Renal cortical epithelial cell (primary cell): ENCODE data around the gene TBATA. TPM values are rescaled to one million over a fixed set of nuclear protein-coding genes. Genes with fewer than 3 reads are reported as not detected.
"Not testable (repeated sequence)": the region's sequence is repeated elsewhere in the genome, so short reads cannot be mapped to it uniquely, and the experiment has no call there.

Source experiments
- DNase-seq: peaks from one replicate; pipeline ENCODE4 v3.0.0-alpha.2; 2011; ENCODE audit warnings: low read depth
- total RNA-seq: library from RNA; depleted of rRNA; stranded (reverse); fragments of >200 nt; gene quantifications from 2 replicates; pipeline ENCODE4 v1.2.3, GENCODE V29; 2014

The TBATA gene
- total RNA-seq, 1 donor from 2014 or later, result not detected

DNA sequence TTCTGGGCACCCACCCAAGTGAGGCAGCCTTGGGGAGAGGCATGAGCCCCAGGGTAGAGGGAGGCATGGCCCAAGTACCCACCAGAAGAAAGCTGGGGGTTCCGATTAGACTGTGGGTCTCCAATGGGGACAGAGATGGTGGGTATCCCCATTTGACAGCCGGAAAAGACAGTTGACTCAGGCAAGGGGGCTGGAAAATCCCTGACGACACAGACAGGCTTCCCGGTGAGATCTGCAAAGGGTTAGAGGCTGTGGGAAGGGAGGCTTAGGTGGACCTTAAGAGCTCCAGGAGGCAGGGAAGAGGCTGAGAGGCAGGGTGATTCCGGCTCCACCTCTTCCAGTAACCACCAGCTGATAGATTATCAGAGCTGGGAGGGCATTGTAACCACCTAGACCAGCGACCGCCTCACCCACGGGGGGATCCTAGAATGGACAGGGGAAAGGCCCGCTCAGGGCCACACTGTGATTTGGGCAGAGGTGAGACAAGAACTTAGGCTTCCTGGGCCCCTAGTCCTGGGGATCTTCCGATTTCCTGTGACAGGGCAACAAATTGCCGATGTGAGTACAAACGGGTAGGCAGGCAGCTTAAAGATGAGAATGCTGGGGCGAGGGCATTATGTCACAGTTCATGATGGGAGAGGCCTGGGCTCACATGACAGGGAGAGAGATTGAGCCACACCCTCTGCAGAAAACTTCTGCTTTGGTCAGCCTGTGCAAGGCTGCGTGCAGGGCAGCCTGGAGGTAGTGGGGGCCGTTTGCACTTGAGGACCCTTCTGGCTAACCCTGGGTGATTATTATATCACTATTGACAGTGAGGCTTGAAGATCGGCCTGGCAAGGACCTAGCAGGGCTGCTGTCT, 5.4 kb downstream of the TBATA start:
- no peak for DNase-seq

- no peak for DNase-seq
These were observed 6.1 kb downstream of the TBATA start for GRCh38 chr10:70779088-70779487.

- no peak for DNase-seq
These were observed 6.8 kb downstream of the TBATA start for GRCh38 chr10:70778267-70778924.

GRCh38 chr10:70777063-70777875, 7.9 kb downstream of the TBATA start:
- no peak for DNase-seq

- no peak for DNase-seq
These were observed 8.6 kb downstream of the TBATA start for GRCh38 chr10:70776455-70777005.

GRCh38 chr10:70775679-70776454, 9.3 kb downstream of the TBATA start:
- no peak for DNase-seq

DNA sequence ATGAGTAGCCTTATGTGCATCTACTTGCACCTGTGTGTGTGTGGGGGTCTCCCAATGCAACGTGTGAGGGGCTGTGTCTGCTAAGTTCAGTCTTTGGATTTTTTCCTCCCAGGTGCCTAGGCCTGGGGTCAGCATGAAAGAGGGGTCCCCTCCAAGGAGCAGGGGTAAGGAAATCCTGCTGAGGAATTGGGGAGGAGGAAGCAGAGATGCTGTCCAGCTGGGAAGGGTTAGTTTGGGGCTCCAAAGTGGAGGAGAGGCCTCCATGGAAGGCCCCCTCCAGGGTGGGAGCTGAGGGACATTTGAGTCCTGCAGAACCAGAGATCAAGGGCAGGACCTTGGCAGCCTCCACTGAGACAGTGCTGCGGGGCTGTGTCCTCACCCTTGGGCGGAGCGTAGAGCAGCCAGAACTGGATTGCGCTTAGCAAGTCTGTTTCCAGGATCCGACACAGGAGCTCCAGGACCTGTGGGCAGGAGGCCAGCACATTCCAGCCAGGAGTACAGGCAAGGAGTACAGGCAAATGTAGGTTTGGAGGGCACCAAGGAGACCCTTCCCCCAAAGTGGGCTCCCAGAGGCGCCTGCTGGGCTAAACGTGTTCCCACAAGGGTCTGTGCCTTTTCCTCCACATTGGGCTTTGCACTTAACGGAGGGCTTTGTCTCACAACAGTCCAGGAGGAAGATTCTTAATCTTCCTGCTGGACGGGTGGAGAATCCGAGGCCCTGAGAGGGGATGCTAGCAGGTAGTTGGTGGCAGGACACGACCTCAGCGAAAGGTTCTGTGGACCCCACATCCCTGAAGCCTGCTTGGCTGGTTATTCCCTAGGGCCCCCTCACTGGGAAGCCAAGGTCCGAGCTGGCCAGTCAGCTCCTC, 10.1 kb downstream of the TBATA start:
- DNase-seq, result peak; percentile 56

- DNase-seq, result no peak
These were observed 11.0 kb downstream of the TBATA start for GRCh38 chr10:70773965-70774809.

DNA sequence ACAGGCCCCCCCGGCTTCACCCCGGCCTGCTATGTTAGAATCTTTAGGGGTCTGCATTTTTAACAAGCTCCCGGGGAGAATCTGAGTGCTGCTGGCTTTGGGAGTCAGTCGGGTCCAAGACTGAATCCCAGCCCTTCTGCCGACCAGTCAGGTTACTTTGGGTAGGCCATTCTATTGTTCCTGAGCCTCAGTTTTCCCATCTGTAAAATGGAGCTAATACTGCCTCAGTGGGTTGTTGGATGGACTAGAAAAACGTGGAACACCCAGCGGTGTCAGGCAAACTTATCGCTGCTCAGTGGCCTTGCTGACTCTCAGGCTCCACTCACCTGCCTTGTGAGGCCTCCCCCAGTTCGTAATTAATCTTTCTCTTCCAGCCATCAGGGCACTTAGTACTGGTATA, 11.7 kb downstream of the TBATA start:
- no peak for DNase-seq

DNA sequence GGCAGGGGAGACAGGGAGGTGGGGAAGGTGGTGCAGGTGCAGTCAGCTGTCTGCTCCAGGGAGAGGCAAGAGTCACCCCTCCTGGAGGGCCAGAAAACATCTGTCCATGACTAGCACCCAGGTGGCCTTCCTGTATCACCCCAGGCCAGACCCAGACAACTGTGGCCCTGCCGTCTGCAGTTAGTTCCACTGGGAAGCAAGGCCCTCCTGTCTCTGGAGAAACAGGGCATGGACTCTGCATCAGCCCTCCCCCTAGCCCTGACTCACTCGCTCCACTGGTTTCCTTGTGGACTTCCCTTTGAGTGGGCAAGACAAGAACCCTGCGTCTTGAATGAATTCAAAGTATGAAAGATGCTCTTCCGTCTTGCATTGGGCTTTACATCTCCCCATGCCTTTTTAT, 12.6 kb downstream of the TBATA start:
- DNase-seq, result no peak

DNA sequence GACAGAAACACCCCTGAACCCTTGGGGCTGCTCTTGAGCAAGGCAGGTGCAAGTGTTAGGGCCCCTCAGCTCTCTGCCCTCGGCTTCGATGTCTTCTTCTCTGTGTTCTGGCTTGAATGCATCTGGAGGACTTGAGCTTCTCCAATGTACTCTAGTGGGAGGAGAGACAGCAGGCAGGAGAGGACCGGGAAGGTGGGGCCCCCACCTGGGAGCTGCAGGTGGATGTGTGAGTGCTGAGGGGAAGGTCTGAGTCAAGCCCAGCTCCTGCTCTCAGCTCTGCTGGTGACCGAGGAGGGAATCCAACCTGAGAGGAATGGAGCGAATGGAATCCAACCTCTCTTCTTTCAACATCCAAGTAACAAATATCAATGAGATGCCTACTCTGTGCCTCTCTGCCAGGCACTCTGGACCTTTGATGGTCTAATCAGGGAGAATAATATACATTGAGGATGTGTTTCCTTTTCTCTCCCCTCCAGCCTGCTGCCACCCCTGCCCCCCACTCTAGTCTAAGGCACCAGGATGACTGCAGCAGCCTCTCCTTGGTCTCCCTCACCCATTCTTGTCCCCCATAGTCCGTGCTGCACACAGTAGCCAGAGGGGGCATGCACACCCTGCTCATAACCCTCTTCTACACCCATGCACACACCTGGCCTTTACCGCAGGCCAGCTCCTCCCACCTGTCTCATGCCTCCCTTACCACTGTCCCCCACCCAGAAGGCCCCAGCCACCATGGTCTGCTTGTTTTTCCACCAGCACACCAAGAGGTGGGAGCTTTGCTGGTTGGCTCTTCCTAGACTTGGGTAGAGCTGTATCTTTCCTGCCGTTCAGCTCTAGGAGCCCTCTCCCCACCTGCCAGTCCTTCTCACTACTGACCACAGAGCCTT, 13.6 kb downstream of the TBATA start:
- DNase-seq, result no peak

DNA sequence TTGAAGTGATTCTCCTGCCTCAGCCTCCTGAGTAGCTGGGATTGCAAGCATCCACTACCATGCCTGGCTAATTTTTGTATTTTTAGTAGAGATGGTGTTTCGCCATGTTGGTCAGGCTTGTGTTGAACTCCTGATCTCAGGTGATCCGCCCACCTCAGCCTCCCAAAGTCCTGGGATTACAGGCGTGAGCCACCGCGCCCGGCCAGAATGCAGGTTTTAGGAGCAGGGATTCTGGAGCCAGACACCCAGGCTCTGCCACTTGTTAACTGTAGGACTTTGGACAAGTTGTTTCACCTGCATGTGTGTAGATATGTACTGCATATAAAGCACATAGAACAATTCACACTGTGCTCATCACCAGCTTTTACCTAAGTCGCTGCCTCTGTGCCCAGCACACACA, 14.7 kb downstream of the TBATA start:
- DNase-seq, result not testable (repeated sequence)

DNA sequence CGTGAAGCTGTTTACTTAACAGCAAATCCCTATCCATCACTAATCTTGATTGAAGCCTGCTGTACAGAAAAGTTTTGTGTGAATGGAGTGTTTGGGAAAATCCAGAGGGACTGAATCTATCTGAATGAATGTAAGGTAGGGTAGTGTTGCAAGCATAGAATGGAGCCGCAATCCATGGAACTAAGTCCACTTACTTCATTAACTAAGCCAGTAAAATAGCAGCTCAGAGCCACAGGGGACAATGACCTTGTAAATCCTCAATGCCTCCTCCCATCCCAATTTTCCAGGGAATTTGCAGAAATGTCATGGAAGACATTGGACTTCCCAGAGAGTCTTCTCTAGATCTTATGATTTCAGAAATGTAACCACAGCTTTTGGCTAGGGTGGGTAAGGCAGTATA, 15.2 kb downstream of the TBATA start:
- no peak for DNase-seq

DNA sequence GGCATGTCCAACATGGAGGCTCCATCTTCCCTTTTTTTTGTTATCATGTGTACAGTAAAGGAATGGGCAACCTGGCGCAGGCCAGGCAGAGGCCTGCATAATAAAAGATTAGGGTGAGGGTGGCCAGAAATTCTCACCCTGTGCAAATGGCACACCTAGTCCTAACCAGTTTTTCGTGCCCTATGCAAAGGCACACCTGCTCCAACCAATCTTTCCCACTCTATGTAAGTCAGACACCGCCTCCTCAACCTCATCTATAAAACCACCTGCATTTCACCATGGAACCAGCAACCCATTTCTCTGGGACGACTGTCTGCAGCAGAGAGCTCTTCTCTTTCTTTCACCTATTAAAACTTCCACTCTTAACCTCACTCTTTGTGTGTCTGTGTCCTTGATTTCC, 16.1 kb downstream of the TBATA start:
- no peak for DNase-seq

DNA sequence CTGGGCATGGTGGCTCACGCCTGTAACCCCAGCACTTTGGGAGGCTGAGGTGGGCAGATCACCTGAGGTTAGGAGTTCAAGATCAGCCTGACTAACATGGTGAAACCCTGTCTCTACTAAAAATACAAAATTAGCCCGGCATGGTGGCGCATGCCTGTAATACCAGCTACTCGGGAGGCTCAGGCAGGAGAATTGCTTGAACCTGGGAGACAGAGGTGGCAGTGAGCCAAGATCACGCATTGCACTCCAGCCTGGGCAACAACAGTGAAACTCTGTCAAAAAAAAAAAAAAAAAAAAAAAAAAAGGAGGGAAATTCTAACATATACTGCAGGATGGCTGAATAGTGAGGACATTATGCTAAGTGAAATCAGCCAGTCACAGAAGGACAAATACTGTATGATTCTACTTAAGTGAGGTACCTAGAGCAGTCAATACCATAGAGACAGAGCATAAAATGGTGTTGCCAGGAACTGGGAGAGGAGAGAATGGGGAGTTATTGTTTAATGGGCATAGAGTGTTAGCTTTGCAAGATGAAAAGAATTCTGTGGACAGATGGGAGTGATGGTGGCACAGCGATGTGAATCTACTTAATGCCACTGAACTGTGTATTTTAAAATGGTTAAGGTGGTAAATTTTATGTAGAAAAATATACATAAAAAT, 17.0 kb downstream of the TBATA start:
- not testable (repeated sequence) for DNase-seq

GRCh38 chr10:70765794-70766594, 19.2 kb downstream of the TBATA start:
- DNase-seq, result no peak

DNA sequence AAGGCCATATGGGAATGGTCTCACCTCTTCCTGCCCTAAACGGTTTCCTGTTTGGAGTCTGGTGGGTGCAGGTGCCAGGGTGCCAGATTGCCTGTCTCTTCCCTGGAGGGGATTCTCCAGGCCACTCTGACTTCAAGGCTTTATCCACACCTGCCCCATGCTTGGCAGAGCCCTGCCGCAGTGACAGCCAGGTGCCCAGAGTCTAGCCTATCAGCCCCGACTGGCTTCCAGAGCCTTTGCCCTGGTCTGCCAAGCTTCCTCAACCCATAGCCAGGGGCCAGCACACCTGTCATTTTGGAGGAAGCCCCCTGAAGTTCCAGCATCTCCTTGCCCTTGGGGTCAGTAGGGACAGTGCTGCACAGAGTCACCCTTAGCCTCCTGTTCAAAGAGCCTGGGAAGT, 21.6 kb downstream of the TBATA start:
- DNase-seq, result no peak
